GM12865 (cell line): ENCODE results near the gene ATRX.
"Not testable (repeated sequence)": the region's sequence is repeated elsewhere in the genome, so short reads cannot be mapped to it uniquely, and the experiment has no call there.

Experiments used
- DNase-seq: peaks from one replicate; pipeline ENCODE4 v3.0.0; 2010; ENCODE audit warnings: low read depth
- H3K4me3 ChIP-seq: 2 replicates; pipeline ENCODE4 v1.5.1; 2011; ENCODE audit warnings: mild to moderate bottlenecking, low read depth, low read length, control low read depth
- CTCF ChIP-seq: IDR thresholded peaks from 2 replicates; pipeline ENCODE4 v1.5.1; 2011; ENCODE audit warnings: low read length, control low read depth, low read depth, inconsistent platforms; ENCODE audit not compliant: insufficient read depth; ENCODE audit errors: missing control alignments

Gene ATRX

GRCh38 chrX:77519765-77520164, 266.3 kb downstream of the ATRX start:
- no peak for TF ChIP-seq CTCF

GRCh38 chrX:77514177-77514576, 271.8 kb downstream of the ATRX start:
- no peak for TF ChIP-seq CTCF

More at GRCh38 chrX:77519765-77520164, 266.3 kb downstream of the ATRX start:
- H3K4me3 ChIP-seq: no peak overlapping the region
- DNase-seq: no peak

GRCh38 chrX:77510007-77510406, 276.0 kb downstream of the ATRX start:
- H3K4me3 ChIP-seq: no peak overlapping the region
- DNase-seq: no peak
- no peak for TF ChIP-seq CTCF

More at GRCh38 chrX:77514177-77514576, 271.8 kb downstream of the ATRX start:
- no peak overlapping the region for H3K4me3 ChIP-seq
- DNase-seq: no peak

- TF ChIP-seq CTCF: no peak
- peak; percentile 5 for DNase-seq
- H3K4me3 ChIP-seq: no peak overlapping the region
Observed at GRCh38 chrX:77505227-77505626, 280.8 kb downstream of the ATRX start.

GRCh38 chrX:77502951-77503525, 283.0 kb downstream of the ATRX start:
- no peak for DNase-seq
- H3K4me3 ChIP-seq: no peak overlapping the region
- TF ChIP-seq CTCF: no peak

- not testable (repeated sequence) for H3K4me3 ChIP-seq, DNase-seq
Observed at GRCh38 chrX:77500164-77500563, 285.9 kb downstream of the ATRX start.

GRCh38 chrX:77493677-77494553, 292.1 kb downstream of the ATRX start:
- DNase-seq: no peak
- TF ChIP-seq CTCF: no peak
- no peak overlapping the region for H3K4me3 ChIP-seq
